WTC11 (cell line): ENCODE measurements around the gene LIPT1. TPM values are rescaled to one million over a fixed set of nuclear protein-coding genes. Genes with fewer than 3 reads are reported as not detected.

Source experiments
- ATAC-seq: fragments of 200-7000 bp; cut with Tn5 transposase; 2 replicates; pipeline ENCODE4 v1.10.0; 2021; ENCODE audit warnings: mild to moderate bottlenecking, moderate library complexity
- CTCF ChIA-PET: fragments of 300-600 bp; sonication (Branson Sonifier 250); formaldehyde crosslinking; loops from one replicate; lab custom pipeline; 2021; ENCODE audit warnings: antibody characterized with exemption; lab: Charles Lee
- POLR2A ChIA-PET: fragments of 350-600 bp; sonication (Branson Sonifier 250); formaldehyde crosslinking; loops from one replicate; lab custom pipeline; 2021; ENCODE audit warnings: antibody characterized with exemption; lab: Charles Lee
- DNase-seq: peaks from one replicate; pipeline ENCODE4 v3.0.0; 2021; ENCODE audit warnings: low spot score
- H3K27ac Mint-ChIP-seq: 2 replicates; pipeline ENCODE4 v1.8.0; 2021; ENCODE audit warnings: mixed read lengths
- H3K27me3 Mint-ChIP-seq: 2 replicates; pipeline ENCODE4 v1.8.0; 2021; ENCODE audit warnings: low read depth, mild to moderate bottlenecking, moderate library complexity, mixed read lengths
- H3K36me3 Mint-ChIP-seq: 2 replicates; pipeline ENCODE4 v1.8.0; 2021; ENCODE audit warnings: mixed read lengths
- H3K4me1 Mint-ChIP-seq: 2 replicates; pipeline ENCODE4 v1.8.0; 2022; ENCODE audit warnings: mixed read lengths
- H3K4me3 Mint-ChIP-seq: 2 replicates; pipeline ENCODE4 v1.8.0; 2021; ENCODE audit warnings: mild to moderate bottlenecking, moderate library complexity, mixed read lengths
- H3K9me3 Mint-ChIP-seq: 2 replicates; pipeline ENCODE4 v1.8.0; 2021; ENCODE audit warnings: mixed read lengths
- AFF4 ChIP-seq: sonication (generic); formaldehyde crosslinking; IDR thresholded peaks from 2 replicates; pipeline ENCODE4 v1.8.1; 2023; ENCODE audit warnings: mild to moderate bottlenecking, missing genetic modification reagents, borderline replicate concordance
- E2F5 ChIP-seq: sonication (generic); formaldehyde crosslinking; IDR thresholded peaks from 2 replicates; pipeline ENCODE4 v1.8.1; 2022; ENCODE audit warnings: mild to moderate bottlenecking, moderate library complexity, missing genetic modification reagents
- FOXP4 ChIP-seq: sonication (generic); formaldehyde crosslinking; IDR thresholded peaks from 2 replicates; pipeline ENCODE4 v1.8.0; 2022; ENCODE audit warnings: mild to moderate bottlenecking, missing genetic modification reagents
- HMGXB4 ChIP-seq: sonication (generic); formaldehyde crosslinking; IDR thresholded peaks from 2 replicates; pipeline ENCODE4 v1.8.1; 2023; ENCODE audit warnings: mild to moderate bottlenecking, moderate library complexity, missing genetic modification reagents
- IRF1 ChIP-seq: sonication (generic); formaldehyde crosslinking; IDR thresholded peaks from 2 replicates; pipeline ENCODE4 v1.8.0; 2023; ENCODE audit warnings: missing genetic modification reagents
- JUN ChIP-seq: sonication (generic); formaldehyde crosslinking; IDR thresholded peaks from 2 replicates; pipeline ENCODE4 v1.8.0; 2023; ENCODE audit warnings: mild to moderate bottlenecking, missing genetic modification reagents
- MYBL2 ChIP-seq: sonication (generic); formaldehyde crosslinking; IDR thresholded peaks from 2 replicates; pipeline ENCODE4 v1.8.1; 2023; ENCODE audit warnings: mild to moderate bottlenecking, moderate library complexity, missing genetic modification reagents
- NR3C1 ChIP-seq: sonication (generic); formaldehyde crosslinking; conservative IDR thresholded peaks from 2 replicates; pipeline ENCODE4 v1.8.1; 2023; ENCODE audit warnings: low read depth, mild to moderate bottlenecking, missing genetic modification reagents
- STAT6 ChIP-seq: sonication (generic); formaldehyde crosslinking; conservative IDR thresholded peaks from 2 replicates; pipeline ENCODE4 v1.8.1; 2023; ENCODE audit warnings: mild to moderate bottlenecking, low read depth, missing genetic modification reagents, moderate library complexity
- TCF7 ChIP-seq: sonication (generic); formaldehyde crosslinking; IDR thresholded peaks from 2 replicates; pipeline ENCODE4 v1.8.0; 2022; ENCODE audit warnings: mild to moderate bottlenecking, low read depth, missing genetic modification reagents, moderate library complexity
- USF2 ChIP-seq: sonication (generic); formaldehyde crosslinking; IDR thresholded peaks from 2 replicates; pipeline ENCODE4 v1.8.1; 2023; ENCODE audit warnings: mild to moderate bottlenecking, missing genetic modification reagents, moderate library complexity
- ZNF138 ChIP-seq: sonication (generic); formaldehyde crosslinking; conservative IDR thresholded peaks from 2 replicates; pipeline ENCODE4 v1.8.1; 2022; ENCODE audit warnings: mild to moderate bottlenecking, moderate library complexity, missing genetic modification reagents
- ZNF317 ChIP-seq: sonication (generic); formaldehyde crosslinking; IDR thresholded peaks from 2 replicates; pipeline ENCODE4 v1.8.1; 2023; ENCODE audit warnings: low read depth, mild to moderate bottlenecking, moderate library complexity, missing genetic modification reagents, borderline replicate concordance
- ZNF671 ChIP-seq: fragments of 250-450 bp; sonication (Bioruptor Pico); IDR thresholded peaks from 2 replicates; pipeline ENCODE4 v1.8.0; 2021; ENCODE audit warnings: mild to moderate bottlenecking
- total RNA-seq: library from RNA; stranded (reverse); gene quantifications from 3 replicates; pipeline ENCODE4 v1.2.3, GENCODE V29; 2021
- TF ChIP-seq, protein P1 (sequence below): fragments of 250-450 bp; sonication (Bioruptor Pico); IDR thresholded peaks from 2 replicates; pipeline ENCODE4 v1.9.0; 2021; ENCODE audit warnings: moderate library complexity, mild to moderate bottlenecking, inconsistent platforms, borderline replicate concordance
- TF ChIP-seq, protein P2 (sequence below): sonication (generic); formaldehyde crosslinking; IDR thresholded peaks from 2 replicates; pipeline ENCODE4 v1.8.1; 2022; ENCODE audit warnings: low read depth, mild to moderate bottlenecking, moderate library complexity, missing genetic modification reagents, borderline replicate concordance
- TF ChIP-seq, protein P3 (sequence below): sonication (generic); formaldehyde crosslinking; IDR thresholded peaks from 2 replicates; pipeline ENCODE4 v1.8.0; 2022; ENCODE audit warnings: mild to moderate bottlenecking, missing genetic modification reagents
- TF ChIP-seq, protein P4 (sequence below): sonication (generic); formaldehyde crosslinking; IDR thresholded peaks from 2 replicates; pipeline ENCODE4 v1.8.0; 2022; ENCODE audit warnings: mild to moderate bottlenecking, missing genetic modification reagents

The LIPT1 gene
- total RNA-seq, 1 experiment from 2014 or later, result 9.7 TPM

DNA sequence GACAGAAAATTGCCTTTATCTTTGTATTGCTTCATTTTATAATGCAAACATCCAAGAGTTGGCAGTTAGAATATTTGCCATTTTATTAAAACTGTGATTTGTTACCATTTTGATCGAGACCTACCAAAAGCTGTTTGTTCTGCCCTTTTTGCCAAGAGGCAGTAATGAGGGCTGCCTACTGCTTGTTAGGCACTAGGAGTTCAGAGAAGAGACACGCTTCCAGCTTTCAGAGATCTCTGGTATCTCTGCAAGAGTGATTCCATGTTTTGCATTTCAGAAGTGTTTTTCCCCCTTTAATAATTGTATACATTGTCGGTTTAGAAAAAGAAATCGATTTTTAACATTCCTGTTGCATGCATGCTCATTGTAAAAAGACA lies 26.8 kb downstream of the LIPT1 start:
- peak overlapping the region; percentile 99 for H3K4me3 Mint-ChIP-seq
- no peak for DNase-seq
- ChIA-PET POLR2A (interaction anchor here (0.7 to 2.8 kb wide), 4 partner anchors 22 to 155 kb away, joined by 3 to 9 read pairs (median 4); partner anchors contain the start of gene TXNDC9), CTCF (interaction anchor here (0.8 to 2.2 kb wide), 4 partner anchors 9 to 309 kb away, joined by 3 to 6 read pairs (median 4); no protein-coding TSS in a partner anchor)
- H3K27ac Mint-ChIP-seq, result peak overlapping the region; percentile 99
- ATAC-seq, result no peak
- no peaks in the 10 kb centered on the region for H3K27me3 Mint-ChIP-seq
- H3K9me3 Mint-ChIP-seq, result 0 out of 2 replicates have a peak, but pooled peaks cover 5% of the 10 kb centered on the region
- peaks cover 22% of the 10 kb centered on the region for H3K4me1 Mint-ChIP-seq
- H3K36me3 Mint-ChIP-seq, result peaks cover 4% of the 10 kb centered on the region; the same call in 1 of the 2 replicates
- TF ChIP-seq TCF7 (CRISPR knock-in tag) (no peak), STAT6 (CRISPR knock-in tag) (no peak), NR3C1 (CRISPR knock-in tag) (no peak), MYBL2 (CRISPR knock-in tag) (no peak), ZNF671 (CRISPR knock-in tag) (no peak), ZNF317 (CRISPR knock-in tag) (no peak), ZNF138 (CRISPR knock-in tag) (no peak), USF2 (CRISPR knock-in tag) (no peak), FOXP4 (no peak), JUN (no peak), E2F5 (CRISPR knock-in tag) (no peak), IRF1 (CRISPR knock-in tag) (no peak), AFF4 (CRISPR knock-in tag) (no peak), HMGXB4 (CRISPR knock-in tag) (no peak)
- TF ChIP-seq, protein P1, sequence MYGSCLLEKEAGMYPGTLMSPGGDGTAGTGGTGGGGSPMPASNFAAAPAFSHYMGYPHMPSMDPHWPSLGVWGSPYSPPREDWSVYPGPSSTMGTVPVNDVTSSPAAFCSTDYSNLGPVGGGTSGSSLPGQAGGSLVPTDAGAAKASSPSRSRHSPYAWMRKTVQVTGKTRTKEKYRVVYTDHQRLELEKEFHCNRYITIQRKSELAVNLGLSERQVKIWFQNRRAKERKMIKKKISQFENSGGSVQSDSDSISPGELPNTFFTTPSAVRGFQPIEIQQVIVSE, result no peak
- TF ChIP-seq, protein P2, sequence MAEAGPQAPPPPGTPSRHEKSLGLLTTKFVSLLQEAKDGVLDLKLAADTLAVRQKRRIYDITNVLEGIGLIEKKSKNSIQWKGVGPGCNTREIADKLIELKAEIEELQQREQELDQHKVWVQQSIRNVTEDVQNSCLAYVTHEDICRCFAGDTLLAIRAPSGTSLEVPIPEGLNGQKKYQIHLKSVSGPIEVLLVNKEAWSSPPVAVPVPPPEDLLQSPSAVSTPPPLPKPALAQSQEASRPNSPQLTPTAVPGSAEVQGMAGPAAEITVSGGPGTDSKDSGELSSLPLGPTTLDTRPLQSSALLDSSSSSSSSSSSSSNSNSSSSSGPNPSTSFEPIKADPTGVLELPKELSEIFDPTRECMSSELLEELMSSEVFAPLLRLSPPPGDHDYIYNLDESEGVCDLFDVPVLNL (CRISPR knock-in tag), result no peak
- TF ChIP-seq, protein P3, sequence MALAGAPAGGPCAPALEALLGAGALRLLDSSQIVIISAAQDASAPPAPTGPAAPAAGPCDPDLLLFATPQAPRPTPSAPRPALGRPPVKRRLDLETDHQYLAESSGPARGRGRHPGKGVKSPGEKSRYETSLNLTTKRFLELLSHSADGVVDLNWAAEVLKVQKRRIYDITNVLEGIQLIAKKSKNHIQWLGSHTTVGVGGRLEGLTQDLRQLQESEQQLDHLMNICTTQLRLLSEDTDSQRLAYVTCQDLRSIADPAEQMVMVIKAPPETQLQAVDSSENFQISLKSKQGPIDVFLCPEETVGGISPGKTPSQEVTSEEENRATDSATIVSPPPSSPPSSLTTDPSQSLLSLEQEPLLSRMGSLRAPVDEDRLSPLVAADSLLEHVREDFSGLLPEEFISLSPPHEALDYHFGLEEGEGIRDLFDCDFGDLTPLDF (CRISPR knock-in tag), result no peak
- TF ChIP-seq, protein P4, sequence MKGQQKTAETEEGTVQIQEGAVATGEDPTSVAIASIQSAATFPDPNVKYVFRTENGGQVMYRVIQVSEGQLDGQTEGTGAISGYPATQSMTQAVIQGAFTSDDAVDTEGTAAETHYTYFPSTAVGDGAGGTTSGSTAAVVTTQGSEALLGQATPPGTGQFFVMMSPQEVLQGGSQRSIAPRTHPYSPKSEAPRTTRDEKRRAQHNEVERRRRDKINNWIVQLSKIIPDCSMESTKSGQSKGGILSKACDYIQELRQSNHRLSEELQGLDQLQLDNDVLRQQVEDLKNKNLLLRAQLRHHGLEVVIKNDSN, result no peak
